AG10803 (cell line): ENCODE measurements around the gene ST6GALNAC3.
A peak's percentile ranks its signal among the peaks of the same experiment; 100 is the strongest.

ENCODE experiments used
- DNase-seq: peaks from one replicate; pipeline ENCODE4 v3.0.0; 2010; ENCODE audit warnings: low read depth
- H3K4me3 ChIP-seq: 2 replicates; pipeline ENCODE4 v1.5.1; 2011; ENCODE audit warnings: mild to moderate bottlenecking, low read length, control low read depth
- CTCF ChIP-seq: conservative IDR thresholded peaks from 2 replicates; pipeline ENCODE4 v1.5.1; 2011; ENCODE audit warnings: mild to moderate bottlenecking, low read length, control low read depth, inconsistent platforms

The ST6GALNAC3 gene

GRCh38 chr1:76366726-76367125, 292.2 kb downstream of the ST6GALNAC3 start:
- no peak overlapping the region for H3K4me3 ChIP-seq
- no peak for TF ChIP-seq CTCF
- DNase-seq, result no peak

- no peak for DNase-seq
- H3K4me3 ChIP-seq, result no peak overlapping the region
- TF ChIP-seq CTCF, result no peak
Measured at GRCh38 chr1:76371941-76372340, 297.4 kb downstream of the ST6GALNAC3 start.

GRCh38 chr1:76374086-76374485, 299.5 kb downstream of the ST6GALNAC3 start:
- no peak for TF ChIP-seq CTCF
- H3K4me3 ChIP-seq, result no peak overlapping the region
- DNase-seq, result no peak

- no peak for DNase-seq
- no peak for TF ChIP-seq CTCF
- no peak overlapping the region for H3K4me3 ChIP-seq
Measured at GRCh38 chr1:76377247-76377646, 302.7 kb downstream of the ST6GALNAC3 start.

- DNase-seq, result no peak
- TF ChIP-seq CTCF, result no peak
- no peak overlapping the region for H3K4me3 ChIP-seq
Measured at GRCh38 chr1:76379506-76379905, 305.0 kb downstream of the ST6GALNAC3 start.

- no peak for TF ChIP-seq CTCF
- peak; percentile 17 for DNase-seq
Measured at GRCh38 chr1:76381450-76382097, 307.0 kb downstream of the ST6GALNAC3 start.

GRCh38 chr1:76388261-76388660, 313.7 kb downstream of the ST6GALNAC3 start:
- no peak overlapping the region for H3K4me3 ChIP-seq
- TF ChIP-seq CTCF, result no peak
- DNase-seq, result no peak

More at GRCh38 chr1:76381450-76382097, 307.0 kb downstream of the ST6GALNAC3 start:
- no peak overlapping the region for H3K4me3 ChIP-seq
